Esophagus squamous epithelium (tissue), 4 donors: ENCODE measurements around the gene UAP1L1.

ENCODE experiments used
- POLR2A ChIP-seq, 4 donors: fragments of 450-650 bp; IDR thresholded peaks; one replicate each; pipeline ENCODE4 v1.6.1; 2017; ENCODE audit warnings: antibody characterized with exemption in 4 of 4, mild to moderate bottlenecking in 4 of 4, moderate library complexity in 3 of 4
- TF ChIP-seq, protein P1 (sequence below), 6 experiments: fragments of 450-650 bp in 4 of 6; fragments of 200-600 bp in 2 of 6; sonication (generic) in 2 of 6; IDR thresholded peaks; one replicate each; pipeline ENCODE4 v1.5.1; 2016 to 2019; ENCODE audit warnings: antibody characterized with exemption in 6 of 6, mild to moderate bottlenecking in 4 of 6, moderate library complexity in 4 of 6

GRCh38 chr9:137107312-137107921 is 30.1 kb downstream of the UAP1L1 start:
- TF ChIP-seq, protein P1, sequence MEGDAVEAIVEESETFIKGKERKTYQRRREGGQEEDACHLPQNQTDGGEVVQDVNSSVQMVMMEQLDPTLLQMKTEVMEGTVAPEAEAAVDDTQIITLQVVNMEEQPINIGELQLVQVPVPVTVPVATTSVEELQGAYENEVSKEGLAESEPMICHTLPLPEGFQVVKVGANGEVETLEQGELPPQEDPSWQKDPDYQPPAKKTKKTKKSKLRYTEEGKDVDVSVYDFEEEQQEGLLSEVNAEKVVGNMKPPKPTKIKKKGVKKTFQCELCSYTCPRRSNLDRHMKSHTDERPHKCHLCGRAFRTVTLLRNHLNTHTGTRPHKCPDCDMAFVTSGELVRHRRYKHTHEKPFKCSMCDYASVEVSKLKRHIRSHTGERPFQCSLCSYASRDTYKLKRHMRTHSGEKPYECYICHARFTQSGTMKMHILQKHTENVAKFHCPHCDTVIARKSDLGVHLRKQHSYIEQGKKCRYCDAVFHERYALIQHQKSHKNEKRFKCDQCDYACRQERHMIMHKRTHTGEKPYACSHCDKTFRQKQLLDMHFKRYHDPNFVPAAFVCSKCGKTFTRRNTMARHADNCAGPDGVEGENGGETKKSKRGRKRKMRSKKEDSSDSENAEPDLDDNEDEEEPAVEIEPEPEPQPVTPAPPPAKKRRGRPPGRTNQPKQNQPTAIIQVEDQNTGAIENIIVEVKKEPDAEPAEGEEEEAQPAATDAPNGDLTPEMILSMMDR (IDR thresholded peaks at IDR 0.05): no peak
- TF ChIP-seq POLR2A (IDR thresholded peaks at IDR 0.05): no peak
